AG04450 (cell line): ENCODE measurements around the gene C14orf132. TPM values are rescaled to one million over a fixed set of nuclear protein-coding genes. Genes with fewer than 3 reads are reported as not detected.

Experiments
- CTCF ChIA-PET: fragments of 300-600, 350-600 bp; formaldehyde crosslinking; extraction: SDS; loops from one replicate; lab custom pipeline; 2022; ENCODE audit warnings: antibody characterized with exemption, inconsistent platforms; lab: Charles Lee
- POLR2A ChIA-PET: fragments of 350-600 bp; formaldehyde crosslinking; extraction: SDS; loops from one replicate; lab custom pipeline; 2021; ENCODE audit warnings: antibody characterized with exemption, inconsistent platforms; lab: Yijun Ruan, JAX
- DNase-seq: peaks from one replicate; pipeline ENCODE4 v3.0.0-alpha.2; 2011; ENCODE audit warnings: low read depth, low spot score
- H3K27ac ChIP-seq: one replicate; pipeline ENCODE4 v1.5.1; 2012; ENCODE audit warnings: low read depth, low read length, control low read depth
- H3K27me3 ChIP-seq: one replicate; pipeline ENCODE4 v1.6.0; 2012; ENCODE audit warnings: low read length; ENCODE audit not compliant: control insufficient read depth, insufficient read depth
- H3K4me3 ChIP-seq: 2 replicates; pipeline ENCODE4 v1.5.1; 2011; ENCODE audit warnings: mild to moderate bottlenecking, low read depth, low read length, control low read depth
- H3K9me3 ChIP-seq: 2 replicates; pipeline ENCODE4 v1.5.1; 2012; ENCODE audit warnings: low read length; ENCODE audit not compliant: control insufficient read depth, insufficient read depth
- polyA plus RNA-seq: library from polyadenylated mRNA; depleted of rRNA; stranded (reverse); fragments of >200 nt; gene quantifications from 2 replicates; pipeline ENCODE4 v1.2.3, GENCODE V29; 2011
- TF ChIP-seq, protein P1 (sequence below): IDR thresholded peaks from 2 replicates; pipeline ENCODE4 v1.5.1; 2011; ENCODE audit warnings: low read depth, low read length, control low read depth, inconsistent platforms

The C14orf132 gene
- polyA plus RNA-seq, 1 experiment, result 42.0 TPM

DNA sequence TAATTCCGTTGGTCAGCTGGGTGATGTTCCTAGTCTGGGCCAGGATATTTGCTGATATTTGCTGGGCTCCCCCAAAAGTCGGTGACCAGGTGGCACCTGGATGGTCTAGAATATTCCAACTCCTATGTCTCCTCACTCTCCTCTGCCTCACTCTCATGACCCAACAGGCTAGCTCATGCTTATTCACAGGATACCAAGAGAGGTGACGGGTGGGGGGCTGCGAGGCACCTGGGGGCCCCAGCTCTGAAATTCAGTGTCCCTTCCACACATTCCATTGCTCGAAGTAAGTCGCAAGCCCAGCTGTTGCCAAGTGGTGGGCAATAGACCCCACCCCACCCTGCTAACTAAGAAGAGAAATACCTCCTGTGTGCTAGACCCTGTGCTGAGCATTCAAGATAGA lies 67.7 kb downstream of the C14orf132 start:
- Histone ChIP-seq H3K9me3 (peaks cover 3% of the 10 kb centered on the region), H3K27me3 (no peaks in the 10 kb centered on the region), H3K27ac (no peak overlapping the region), H3K4me3 (no peak overlapping the region)
- no peak for DNase-seq
- ChIA-PET CTCF (interaction anchor here (1.1 kb wide), 1 partner anchor 168 kb away, joined by 3 read pairs; no protein-coding TSS in a partner anchor), POLR2A (no interaction called here)
- TF ChIP-seq, protein P1, sequence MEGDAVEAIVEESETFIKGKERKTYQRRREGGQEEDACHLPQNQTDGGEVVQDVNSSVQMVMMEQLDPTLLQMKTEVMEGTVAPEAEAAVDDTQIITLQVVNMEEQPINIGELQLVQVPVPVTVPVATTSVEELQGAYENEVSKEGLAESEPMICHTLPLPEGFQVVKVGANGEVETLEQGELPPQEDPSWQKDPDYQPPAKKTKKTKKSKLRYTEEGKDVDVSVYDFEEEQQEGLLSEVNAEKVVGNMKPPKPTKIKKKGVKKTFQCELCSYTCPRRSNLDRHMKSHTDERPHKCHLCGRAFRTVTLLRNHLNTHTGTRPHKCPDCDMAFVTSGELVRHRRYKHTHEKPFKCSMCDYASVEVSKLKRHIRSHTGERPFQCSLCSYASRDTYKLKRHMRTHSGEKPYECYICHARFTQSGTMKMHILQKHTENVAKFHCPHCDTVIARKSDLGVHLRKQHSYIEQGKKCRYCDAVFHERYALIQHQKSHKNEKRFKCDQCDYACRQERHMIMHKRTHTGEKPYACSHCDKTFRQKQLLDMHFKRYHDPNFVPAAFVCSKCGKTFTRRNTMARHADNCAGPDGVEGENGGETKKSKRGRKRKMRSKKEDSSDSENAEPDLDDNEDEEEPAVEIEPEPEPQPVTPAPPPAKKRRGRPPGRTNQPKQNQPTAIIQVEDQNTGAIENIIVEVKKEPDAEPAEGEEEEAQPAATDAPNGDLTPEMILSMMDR, result no peak

DNA sequence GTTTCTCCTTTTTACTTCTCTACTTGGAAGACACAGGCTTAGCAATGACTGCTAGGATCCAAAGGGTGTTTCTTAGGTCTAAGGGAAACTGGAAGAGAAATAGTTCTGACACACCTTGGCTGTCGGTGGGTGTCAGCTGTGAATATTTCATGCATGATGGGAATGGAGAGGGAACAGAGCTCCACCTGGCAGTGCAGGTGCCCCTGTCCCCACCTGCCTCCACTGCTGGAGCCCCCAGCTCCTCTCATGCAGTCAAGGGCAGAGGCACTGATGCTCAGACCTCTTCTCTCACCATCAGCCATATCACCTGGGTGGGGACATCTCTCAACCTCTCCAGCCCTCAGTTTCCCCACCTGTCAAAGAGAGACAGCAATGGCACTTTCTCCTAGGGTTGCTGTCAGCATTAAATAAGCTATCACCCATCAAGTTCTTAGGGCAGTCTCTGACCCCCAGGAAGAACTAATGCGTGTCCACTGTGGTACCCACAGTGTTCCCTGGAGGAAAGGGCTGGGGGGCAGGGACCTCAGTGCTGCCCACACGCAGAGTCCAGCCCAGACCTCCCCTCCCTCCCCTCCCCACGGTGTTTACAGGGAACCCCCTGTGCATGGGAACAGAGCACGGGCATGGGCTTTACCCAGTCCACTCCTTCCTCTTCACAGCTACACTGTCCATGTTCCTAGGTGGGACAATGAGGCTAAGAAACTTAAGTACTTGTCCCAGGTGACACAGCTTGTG lies 69.1 kb downstream of the C14orf132 start:
- POLR2A ChIA-PET, result interaction anchor here (0.6 kb wide), 1 partner anchor 171 kb away, joined by 3 read pairs; no protein-coding TSS in a partner anchor

DNA sequence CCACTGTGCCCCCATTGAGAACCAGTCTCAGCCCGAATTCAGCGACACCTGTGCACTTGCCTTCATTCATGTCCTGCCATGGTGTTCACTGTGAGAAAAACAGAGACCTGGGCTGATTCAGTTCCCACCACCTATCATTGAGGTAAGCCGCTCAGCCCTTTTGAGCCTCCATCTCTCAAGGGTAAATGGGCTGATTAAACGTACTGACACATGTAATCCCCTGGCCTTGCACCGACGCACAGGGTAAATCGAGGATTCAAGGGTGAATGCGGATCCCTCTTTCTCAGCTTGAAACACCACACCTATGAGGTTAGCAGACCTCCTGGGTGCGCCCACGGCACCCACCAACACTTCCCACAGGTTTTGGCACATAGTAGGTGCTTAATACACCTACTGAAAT lies 69.7 kb downstream of the C14orf132 start:
- peaks cover 8% of the 10 kb centered on the region for H3K9me3 ChIP-seq
- DNase-seq, result no peak
- no peak overlapping the region for H3K27ac ChIP-seq
- TF ChIP-seq, protein P1, result no peak
- H3K4me3 ChIP-seq, result no peak overlapping the region
- ChIA-PET POLR2A (no interaction called here), CTCF (interaction anchor here (0.6 kb wide), 1 partner anchor 128 kb away, joined by 5 read pairs; no protein-coding TSS in a partner anchor)
- H3K27me3 ChIP-seq, result no peaks in the 10 kb centered on the region

More for the DNA sequence above, 69.1 kb downstream of the C14orf132 start:
- TF ChIP-seq, protein P1, result no peak
- H3K27me3 ChIP-seq, result no peaks in the 10 kb centered on the region
- CTCF ChIA-PET, result interaction anchor here (0.6 to 0.8 kb wide), 2 partner anchors 10 to 129 kb away, joined by 3 to 5 read pairs; no protein-coding TSS in a partner anchor
- H3K9me3 ChIP-seq, result peaks cover 6% of the 10 kb centered on the region
- no peak for DNase-seq
- H3K4me3 ChIP-seq, result no peak overlapping the region
- H3K27ac ChIP-seq, result no peak overlapping the region

DNA sequence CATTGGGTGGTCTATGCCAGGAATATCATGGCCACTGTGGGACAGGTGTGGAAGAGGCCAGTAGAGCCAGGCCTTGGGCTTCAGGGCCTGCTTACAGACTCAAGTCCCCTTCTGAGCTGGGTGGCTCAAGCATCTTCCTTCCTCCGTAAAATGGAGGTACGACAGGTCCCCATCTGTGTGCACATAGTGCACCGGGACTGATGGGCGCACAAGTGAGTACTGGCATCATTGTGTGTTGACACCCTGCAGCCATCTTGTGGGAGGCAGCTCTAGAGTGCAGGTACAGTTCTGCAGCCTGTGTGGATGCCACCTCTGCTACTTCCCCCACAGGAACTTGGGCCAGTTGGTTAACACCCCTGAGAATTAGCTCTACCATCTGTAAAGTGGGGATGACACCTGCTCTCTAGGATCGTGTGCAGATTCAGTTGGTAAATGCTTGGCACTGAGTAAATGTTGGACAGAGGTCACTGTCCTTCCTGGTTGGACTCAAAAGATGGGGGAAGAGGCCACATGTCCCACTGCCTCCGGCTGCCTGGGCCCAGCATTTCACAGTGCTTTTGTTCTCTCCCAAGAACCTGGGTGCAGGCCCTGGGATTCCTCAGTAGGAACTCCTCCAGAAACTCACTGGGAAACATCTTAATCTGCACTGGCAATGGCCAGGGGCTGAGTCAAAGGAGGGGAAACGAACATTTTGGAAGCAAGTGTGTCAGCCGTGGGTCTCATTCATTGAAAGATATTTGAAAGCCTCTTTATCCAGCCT lies 70.6 kb downstream of the C14orf132 start:
- H3K4me3 ChIP-seq, result no peak overlapping the region
- ChIA-PET POLR2A (no interaction called here), CTCF (no interaction called here)
- peaks cover 7% of the 10 kb centered on the region for H3K9me3 ChIP-seq
- H3K27me3 ChIP-seq, result no peaks in the 10 kb centered on the region
- TF ChIP-seq, protein P1, result no peak
- H3K27ac ChIP-seq, result no peak overlapping the region
- DNase-seq, result no peak
